IMR-90 (cell line): ENCODE results near the gene GPX3. TPM values are rescaled to one million over a fixed set of nuclear protein-coding genes. Genes with fewer than 3 reads are reported as not detected.

ENCODE experiments used
- ATAC-seq: fragments of 200-7000 bp; cut with Tn5 transposase; 2 replicates; pipeline ENCODE4 v1.9.1; 2020; ENCODE audit warnings: low read depth, mild to moderate bottlenecking, moderate library complexity
- BruUV-seq: library from RNA; stranded (reverse); fragments of 400-500 nt; replicated peaks from 2 replicates; lab custom pipeline; 2021; lab: Mats Ljungman, UMichigan
- CTCF ChIA-PET: fragments of 300-600 bp; formaldehyde crosslinking; extraction: SDS; loops from one replicate; lab custom pipeline; 2021; ENCODE audit warnings: antibody characterized with exemption; lab: Yijun Ruan, JAX
- POLR2A ChIA-PET: fragments of 300-600 bp; sonication (Branson Sonifier 250); formaldehyde crosslinking; loops from one replicate; lab custom pipeline; 2022; ENCODE audit warnings: antibody characterized with exemption; ENCODE audit not compliant: unreplicated experiment; lab: Charles Lee
- DNase-seq: peaks from one replicate; pipeline ENCODE4 v3.0.0; 2013
- H2AFZ ChIP-seq: replicated peaks from 2 replicates; pipeline ENCODE3; 2013; ENCODE audit warnings: low read length, mild to moderate bottlenecking; ENCODE audit not compliant: poor library complexity
- H2AK5ac ChIP-seq: 2 replicates; pipeline ENCODE4 v1.6.1; 2013; ENCODE audit warnings: low read depth, low read length, inconsistent platforms
- H2AK9ac ChIP-seq: replicated peaks from 2 replicates; pipeline ENCODE3; 2013; ENCODE audit warnings: mild to moderate bottlenecking, low read depth, low read length, moderate library complexity; ENCODE audit not compliant: poor library complexity
- H2BK120ac ChIP-seq: 2 replicates; pipeline ENCODE4 v1.6.1; 2013; ENCODE audit warnings: low read depth, low read length, inconsistent platforms
- H2BK15ac ChIP-seq: 3 replicates; pipeline ENCODE4 v1.6.1; 2013; ENCODE audit warnings: low read depth, low read length, inconsistent platforms
- H2BK20ac ChIP-seq: 2 replicates; pipeline ENCODE4 v1.6.1; 2013; ENCODE audit warnings: low read depth, mild to moderate bottlenecking, inconsistent platforms, low read length, moderate library complexity
- H2BK5ac ChIP-seq: 2 replicates; pipeline ENCODE4 v1.6.1; 2013; ENCODE audit warnings: mild to moderate bottlenecking, low read depth, low read length, inconsistent platforms; ENCODE audit not compliant: poor library complexity, severe bottlenecking
- H3K14ac ChIP-seq: replicated peaks from 2 replicates; pipeline ENCODE4 v1.6.1; 2013; ENCODE audit warnings: low read depth, low read length, inconsistent platforms
- H3K18ac ChIP-seq: 2 replicates; pipeline ENCODE4 v1.6.1; 2013; ENCODE audit warnings: low read depth, low read length, control low read depth
- H3K23ac ChIP-seq: 2 replicates; pipeline ENCODE4 v1.6.1; 2013; ENCODE audit warnings: low read depth, low read length, inconsistent platforms
- H3K27ac ChIP-seq: 2 replicates; pipeline ENCODE4 v1.5.1; 2013; ENCODE audit warnings: mild to moderate bottlenecking, control low read depth, low read length; ENCODE audit not compliant: insufficient read depth
- H3K27me3 ChIP-seq: 2 replicates; pipeline ENCODE4 v1.6.1; 2013; ENCODE audit warnings: low read length; ENCODE audit not compliant: control insufficient read depth, insufficient read depth
- H3K36me3 ChIP-seq: 2 replicates; pipeline ENCODE4 v1.6.1; 2013; ENCODE audit warnings: low read length, mixed read lengths; ENCODE audit not compliant: control insufficient read depth, insufficient read depth
- H3K4ac ChIP-seq: 2 replicates; pipeline ENCODE4 v1.6.1; 2013; ENCODE audit warnings: low read depth, low read length, inconsistent platforms
- H3K4me1 ChIP-seq: 2 replicates; pipeline ENCODE4 v1.6.1; 2013; ENCODE audit warnings: low read length, mixed read lengths; ENCODE audit not compliant: control insufficient read depth, insufficient read depth
- H3K4me2 ChIP-seq: 2 replicates; pipeline ENCODE4 v1.6.1; 2013; ENCODE audit warnings: low read depth, mild to moderate bottlenecking, control low read depth, low read length, moderate library complexity
- H3K4me3 ChIP-seq: 2 replicates; pipeline ENCODE4 v1.5.1; 2013; ENCODE audit warnings: low read depth, mild to moderate bottlenecking, control low read depth, low read length, moderate library complexity; ENCODE audit not compliant: insufficient read depth
- H3K56ac ChIP-seq: 2 replicates; pipeline ENCODE4 v1.6.1; 2013; ENCODE audit warnings: low read length, inconsistent platforms; ENCODE audit not compliant: insufficient read depth; ENCODE audit errors: extremely low read depth
- H3K79me1 ChIP-seq, 2 experiments: 2 replicates each; pipeline ENCODE4 v1.6.1; 2013; ENCODE audit warnings: low read length in 2 of 2, inconsistent platforms in 1 of 2, low read depth in 1 of 2
- H3K9ac ChIP-seq: 2 replicates; pipeline ENCODE4 v1.6.1; 2013; ENCODE audit warnings: low read depth, low read length, control low read depth
- H3K9me1 ChIP-seq: 2 replicates; pipeline ENCODE4 v1.6.1; 2013; ENCODE audit warnings: low read length, inconsistent platforms; ENCODE audit not compliant: insufficient read depth
- H3K9me3 ChIP-seq: 2 replicates; pipeline ENCODE4 v1.6.1; 2013; ENCODE audit warnings: low read length; ENCODE audit not compliant: control insufficient read depth, insufficient read depth
- H4K20me1 ChIP-seq: 2 replicates; pipeline ENCODE4 v1.6.1; 2013; ENCODE audit warnings: low read length, inconsistent platforms; ENCODE audit not compliant: insufficient read depth
- H4K5ac ChIP-seq: 2 replicates; pipeline ENCODE4 v1.6.1; 2013; ENCODE audit warnings: mild to moderate bottlenecking, low read depth, low read length, control low read depth
- H4K8ac ChIP-seq, 2 experiments: 2 replicates each; pipeline ENCODE4 v1.6.1; 2013; ENCODE audit warnings: low read depth in 2 of 2, low read length in 2 of 2, control low read depth in 1 of 2, inconsistent platforms in 1 of 2
- H4K91ac ChIP-seq: 2 replicates; pipeline ENCODE4 v1.6.1; 2013; ENCODE audit warnings: low read depth, low read length, inconsistent platforms; ENCODE audit not compliant: insufficient read depth
- CHD1 ChIP-seq: IDR thresholded peaks from 2 replicates; pipeline ENCODE4 v1.6.1; 2012; ENCODE audit warnings: low read depth, low read length, improper control_type of control experiment
- MAZ ChIP-seq: IDR thresholded peaks from 2 replicates; pipeline ENCODE4 v1.6.1; 2012; ENCODE audit warnings: low read depth, mild to moderate bottlenecking, low read length, improper control_type of control experiment, moderate library complexity, borderline replicate concordance
- POLR2A ChIP-seq: IDR thresholded peaks from 2 replicates; pipeline ENCODE4 v1.6.1; 2012; ENCODE audit warnings: mild to moderate bottlenecking, low read depth, low read length
- WGBS, 2 experiments: methylation state at CpG; one replicate each; pipeline versions ENCODE4 v1.1.5 to v1.1.7; 2013; ENCODE audit warnings: missing lambda C conversion rate in 2 of 2; ENCODE audit not compliant: insufficient read length in 1 of 2; ENCODE audit errors: extremely low coverage in 2 of 2; 5-methylcytosine and 5-hydroxymethylcytosine counted together
- dilution Hi-C: fragments of 300-500 bp; cut with HindIII; formaldehyde crosslinking; loops from one replicate; pipeline ENCODE4 v1.14.3; 2018; ENCODE audit warnings: low sequenced_read_pairs; ENCODE audit not compliant: unreplicated experiment
- in situ Hi-C: fragments of 300-500 bp; cut with MboI; formaldehyde crosslinking; loops from 3 replicates; pipeline ENCODE4 v1.14.3; 2019; ENCODE audit warnings: low sequenced_read_pairs, inconsistent platforms, mixed read lengths
- intact Hi-C: fragments of 100-400 bp; cut with micrococcal nuclease; formaldehyde crosslinking; loops from 2 replicates; pipeline ENCODE4 v1.10.0; 2022
- polyA plus RNA-seq, 3 experiments: library from polyadenylated mRNA; depleted of rRNA; stranded (reverse); fragments of >200 nt; gene quantifications; 2 replicates each; pipeline ENCODE4 v1.2.3, GENCODE V29; 2012; ENCODE audit warnings: low replicate concordance in 1 of 3
- total RNA-seq: library from RNA; depleted of rRNA; stranded (reverse); fragments of >200 nt; gene quantifications from 2 replicates; pipeline ENCODE4 v1.2.3, GENCODE V29; 2012
- TF ChIP-seq, protein P1 (sequence below): fragments of 150-350 bp; IDR thresholded peaks from 2 replicates; pipeline ENCODE4 v1.6.1; 2016; ENCODE audit warnings: low read depth, mild to moderate bottlenecking, low read length, moderate library complexity, borderline replicate concordance

The GPX3 gene
- total and polyA plus RNA-seq, 2 of the 4 experiments (the other 2 are of a cell fraction), result 0.36 to 1.0 TPM

DNA sequence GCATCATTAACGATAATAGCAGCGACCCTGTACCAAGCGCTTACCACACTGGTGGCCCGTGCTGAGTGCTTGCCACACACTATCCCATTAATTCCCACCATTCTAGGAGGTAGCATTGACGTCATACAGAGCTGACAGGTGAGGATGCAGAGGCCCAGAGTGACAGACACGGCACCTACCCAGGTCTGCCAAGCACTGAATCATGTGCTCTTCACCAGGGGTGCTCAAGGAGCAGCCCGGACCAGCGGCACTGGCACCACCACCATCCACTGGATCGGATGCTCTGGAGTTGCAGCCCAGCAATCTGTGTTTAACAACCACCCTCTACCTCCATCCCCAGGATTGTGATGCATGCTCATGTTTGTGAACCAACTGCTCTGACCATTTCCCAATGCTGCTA is 57.0 kb downstream of the GPX3 start:
- Histone ChIP-seq H3K4ac (no peak overlapping the region), H3K79me1 (peaks cover 27 to 85% of the 10 kb centered on the region in 2 experiments), H3K9me3 (no peaks in the 10 kb centered on the region), H2AK5ac (peak overlapping the region; percentile 15; the same call in 1 of the 2 replicates), H2AK9ac (no peak overlapping the region), H4K8ac (no peak overlapping the region), H3K4me2 (no peak overlapping the region), H4K5ac (no peak overlapping the region), H3K4me1 (peaks cover 23% of the 10 kb centered on the region), H4K20me1 (peaks cover 51% of the 10 kb centered on the region), H2BK20ac (no peak overlapping the region), H3K4me3 (no peak overlapping the region), H3K27me3 (no peaks in the 10 kb centered on the region), H3K14ac (no peak overlapping the region; the same call in 1 of the 2 replicates), H2BK5ac (no peak overlapping the region), H3K9me1 (peaks cover 37% of the 10 kb centered on the region), H3K9ac (no peak overlapping the region), H3K27ac (no peak overlapping the region), H3K23ac (no peak overlapping the region; the same call in 1 of the 2 replicates), H4K91ac (no peak overlapping the region), H3K18ac (no peak overlapping the region), H3K56ac (no peak overlapping the region), H2BK15ac (no peak overlapping the region), H2AFZ (no peak overlapping the region), H2BK120ac (no peak overlapping the region), H3K36me3 (peaks cover 8% of the 10 kb centered on the region)
- dilution Hi-C loops, result no loop called here
- ChIA-PET POLR2A (no interaction called here), CTCF (no interaction called here)
- 79% methylated on average over 7 of the region's 9 CpGs; no CpG with 5 or more reads in 1 of the 2 experiments for WGBS, 2 experiments
- DNase-seq (no peak), ATAC-seq (no peak)
- in situ Hi-C loops, result no loop called here
- intact Hi-C loops, result no loop called here
- BruUV-seq, result no TSS peak
- TF ChIP-seq CHD1 (no peak), POLR2A (no peak), MAZ (no peak)
- TF ChIP-seq, protein P1, sequence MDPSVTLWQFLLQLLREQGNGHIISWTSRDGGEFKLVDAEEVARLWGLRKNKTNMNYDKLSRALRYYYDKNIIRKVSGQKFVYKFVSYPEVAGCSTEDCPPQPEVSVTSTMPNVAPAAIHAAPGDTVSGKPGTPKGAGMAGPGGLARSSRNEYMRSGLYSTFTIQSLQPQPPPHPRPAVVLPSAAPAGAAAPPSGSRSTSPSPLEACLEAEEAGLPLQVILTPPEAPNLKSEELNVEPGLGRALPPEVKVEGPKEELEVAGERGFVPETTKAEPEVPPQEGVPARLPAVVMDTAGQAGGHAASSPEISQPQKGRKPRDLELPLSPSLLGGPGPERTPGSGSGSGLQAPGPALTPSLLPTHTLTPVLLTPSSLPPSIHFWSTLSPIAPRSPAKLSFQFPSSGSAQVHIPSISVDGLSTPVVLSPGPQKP, result no peak
